ENCODE data around the gene FRG2C.
"Not testable (repeated sequence)": the region's sequence is repeated elsewhere in the genome, so short reads cannot be mapped to it uniquely, and the experiment has no call there.

FRG2C gene

GRCh38 chr3:75664028-75664427 lies at the start of gene FRG2C:
Gene FRG2C (plus strand): TSS chr3:75664328. CDS start chr3:75664380, 52 bp downstream.
- in situ Hi-C loops (cut with MboI; ENCODE audit: low sequenced_read_pairs): not testable (repeated sequence)

GRCh38 chr3:75618666-75619305 lies 45.3 kb upstream of the FRG2C start:
- in situ Hi-C loops (cut with MboI; ENCODE audit: low sequenced_read_pairs): not testable (repeated sequence)

DNA sequence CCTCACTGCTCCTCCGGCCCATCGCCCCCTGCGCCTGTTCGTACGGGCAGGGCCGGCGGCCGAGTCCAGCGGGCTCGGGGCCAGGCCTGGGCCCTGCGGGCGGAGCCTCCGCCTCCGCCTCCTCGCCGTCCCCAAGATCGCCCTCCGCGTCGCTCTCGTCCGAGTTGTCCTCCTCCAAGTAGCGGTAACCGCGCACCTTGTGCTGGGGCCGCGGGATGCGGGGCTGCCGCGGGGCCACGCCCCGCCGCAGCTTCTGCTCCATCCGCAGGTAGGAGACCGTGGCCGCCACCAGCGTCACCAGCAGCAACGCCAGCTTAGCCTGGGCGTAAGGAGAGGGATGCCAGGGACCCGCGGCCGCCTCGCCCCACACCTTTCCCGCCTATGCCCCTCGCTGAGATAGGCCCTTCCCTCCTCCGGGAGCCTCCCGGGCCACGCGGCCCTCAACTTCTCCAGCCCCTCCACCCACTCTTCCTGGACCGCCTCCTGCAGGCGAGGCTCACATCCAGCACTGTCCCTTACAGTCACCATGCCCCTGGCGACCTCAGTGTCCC lies 44.6 kb upstream of the FRG2C start:
- in situ Hi-C loops (cut with MboI; ENCODE audit: low sequenced_read_pairs): not testable (repeated sequence)

- in situ Hi-C loops (cut with MboI; ENCODE audit: low sequenced_read_pairs): not testable (repeated sequence)
Measured at GRCh38 chr3:75621772-75622171, 42.4 kb upstream of the FRG2C start.

GRCh38 chr3:75623656-75624055 lies 40.5 kb upstream of the FRG2C start:
- in situ Hi-C loops (cut with MboI; ENCODE audit: low sequenced_read_pairs): not testable (repeated sequence)

DNA sequence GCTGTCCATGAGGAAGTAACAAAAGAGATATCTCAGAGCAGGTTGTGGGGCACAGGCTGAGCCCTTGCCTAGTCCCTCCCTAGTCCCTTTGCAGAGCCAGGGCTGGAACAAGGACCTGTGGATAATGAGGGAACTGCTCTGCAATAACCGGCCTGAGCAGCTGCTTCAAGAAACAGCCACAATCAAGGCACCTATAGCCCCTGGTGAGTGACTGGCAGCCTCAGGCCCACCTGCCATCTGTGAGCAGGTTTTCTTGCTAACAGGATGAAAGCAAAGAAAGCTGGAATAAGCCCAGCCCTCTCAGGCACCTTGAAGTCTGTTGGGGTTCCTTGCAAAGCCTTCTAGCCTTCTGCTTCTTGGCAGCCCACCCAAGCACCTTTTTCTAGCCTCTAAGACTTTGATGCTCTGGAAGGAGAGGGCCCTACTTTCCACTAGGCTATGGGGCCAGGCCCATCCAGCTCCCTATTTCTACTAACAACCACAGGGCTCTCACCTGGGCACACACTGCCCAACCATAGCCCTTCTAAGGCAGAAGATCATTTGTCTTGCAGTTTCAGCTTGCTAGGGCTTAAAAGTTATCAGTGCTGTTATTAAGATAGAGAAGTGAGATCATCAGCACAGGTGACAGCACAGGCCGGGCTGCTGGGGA lies 33.1 kb upstream of the FRG2C start:
- in situ Hi-C loops (cut with MboI; ENCODE audit: low sequenced_read_pairs): not testable (repeated sequence)

DNA sequence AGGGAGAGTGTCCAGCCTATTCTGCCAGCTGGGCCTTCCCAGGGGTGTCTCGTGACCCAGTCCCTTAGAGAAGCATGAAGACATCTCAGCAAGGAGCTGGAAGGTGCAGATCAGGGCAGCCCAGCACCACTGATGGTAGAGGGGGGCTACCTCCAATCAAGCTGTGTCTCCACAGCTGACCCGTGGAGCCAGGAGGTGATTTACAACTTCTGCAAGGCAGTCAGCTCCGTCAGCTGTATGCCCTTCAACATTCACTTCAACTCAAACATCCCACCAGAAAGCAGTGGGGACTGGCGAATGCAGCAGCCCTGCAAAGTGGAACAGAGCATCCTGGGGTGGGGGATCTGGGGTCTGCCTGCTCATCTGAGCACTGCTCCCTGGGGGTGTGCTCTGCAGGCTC lies 32.6 kb upstream of the FRG2C start:
- in situ Hi-C loops (cut with MboI; ENCODE audit: low sequenced_read_pairs): no loop called here

DNA sequence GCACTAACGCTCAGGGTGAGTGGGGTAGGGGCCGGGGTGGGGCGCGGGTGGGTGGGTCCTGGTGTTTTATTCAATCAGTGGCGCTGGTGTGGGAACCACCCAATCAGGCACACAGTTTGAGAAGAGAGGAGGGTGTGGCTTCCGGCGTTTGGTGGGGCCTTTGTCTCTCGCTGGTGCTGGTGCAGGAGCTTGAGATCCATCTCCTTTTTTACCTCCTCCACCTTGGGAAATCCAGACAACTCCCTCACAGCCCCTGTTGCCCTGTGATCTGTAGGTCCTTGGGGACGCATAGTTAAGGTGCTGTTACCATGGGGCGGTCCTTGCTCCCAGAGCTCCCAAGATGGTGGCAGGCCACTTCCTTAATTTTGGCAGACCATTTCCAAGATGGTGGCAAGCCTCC lies 25.2 kb upstream of the FRG2C start:
- in situ Hi-C loops (cut with MboI; ENCODE audit: low sequenced_read_pairs): not testable (repeated sequence)

DNA sequence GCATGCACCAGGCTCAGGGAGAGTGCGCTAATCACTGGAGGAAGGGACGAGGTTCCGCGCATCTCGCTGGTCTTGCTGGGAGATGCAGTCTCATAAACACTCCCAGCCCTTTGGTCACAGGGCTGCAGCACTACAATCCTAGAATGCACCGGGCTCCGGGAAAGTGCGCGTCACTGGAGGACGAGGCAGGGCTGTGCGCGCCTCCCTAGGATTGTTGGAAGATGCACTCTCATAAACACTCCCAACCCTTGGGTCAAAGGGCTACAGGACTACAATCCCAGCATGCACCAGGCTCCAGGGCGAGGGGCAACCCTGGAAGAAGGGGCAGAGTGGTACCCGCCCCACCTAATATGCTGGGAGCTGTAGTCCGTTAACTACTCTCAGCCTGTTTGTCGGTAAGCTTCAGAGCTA lies 23.0 kb upstream of the FRG2C start:
- in situ Hi-C loops (cut with MboI; ENCODE audit: low sequenced_read_pairs): not testable (repeated sequence)

- in situ Hi-C loops (cut with MboI; ENCODE audit: low sequenced_read_pairs): not testable (repeated sequence)
Measured at GRCh38 chr3:75643031-75643800, 20.9 kb upstream of the FRG2C start.

GRCh38 chr3:75645548-75645947 lies 18.6 kb upstream of the FRG2C start:
- in situ Hi-C loops (cut with MboI; ENCODE audit: low sequenced_read_pairs): not testable (repeated sequence)

GRCh38 chr3:75650191-75650590 lies 13.9 kb upstream of the FRG2C start:
- in situ Hi-C loops (cut with MboI; ENCODE audit: low sequenced_read_pairs): no loop called here

GRCh38 chr3:75655101-75655904 lies 8.8 kb upstream of the FRG2C start:
- in situ Hi-C loops (cut with MboI; ENCODE audit: low sequenced_read_pairs): not testable (repeated sequence)

GRCh38 chr3:75655956-75656355 lies 8.2 kb upstream of the FRG2C start:
- in situ Hi-C loops (cut with MboI; ENCODE audit: low sequenced_read_pairs): not testable (repeated sequence)

- in situ Hi-C loops (cut with MboI; ENCODE audit: low sequenced_read_pairs): not testable (repeated sequence)
Measured at GRCh38 chr3:75658411-75659107, 5.6 kb upstream of the FRG2C start.

DNA sequence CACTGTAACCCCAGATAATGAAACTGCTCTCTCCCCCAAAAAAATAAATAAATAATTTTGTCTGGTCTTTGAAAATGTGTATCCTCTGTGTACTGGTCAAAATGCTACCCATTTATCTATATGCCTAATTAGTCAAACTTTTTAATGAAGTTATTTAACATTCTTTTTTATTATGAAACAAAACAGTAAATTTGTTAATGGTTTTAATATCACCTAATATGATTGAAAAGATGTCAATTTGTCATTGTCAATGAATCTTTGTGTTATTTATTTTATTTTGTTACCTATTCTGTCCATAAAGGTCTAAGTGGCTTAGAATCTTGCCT lies 5.1 kb upstream of the FRG2C start:
- in situ Hi-C loops (cut with MboI; ENCODE audit: low sequenced_read_pairs): not testable (repeated sequence)

DNA sequence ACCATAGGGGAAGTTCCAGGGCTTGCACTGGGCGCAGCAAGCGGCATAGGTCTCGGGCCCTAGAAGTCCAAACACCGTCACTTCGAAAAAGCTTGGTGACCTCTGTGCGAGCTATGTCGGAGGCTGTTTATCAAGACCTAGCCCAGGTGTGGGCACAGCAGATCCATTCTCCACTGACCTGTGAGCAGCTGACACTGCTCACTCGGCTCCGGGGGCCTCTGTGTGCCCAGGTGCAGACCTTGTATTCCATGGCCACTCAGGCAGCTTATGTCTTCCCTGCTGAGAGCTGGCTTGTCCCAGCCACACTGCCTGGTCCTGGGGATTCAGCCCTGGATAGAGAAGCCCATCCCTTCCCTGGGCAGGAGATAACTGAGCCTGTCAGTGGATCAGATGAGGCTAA lies 1.5 kb downstream of the FRG2C start:
- in situ Hi-C loops (cut with MboI; ENCODE audit: low sequenced_read_pairs): not testable (repeated sequence)

GRCh38 chr3:75667757-75668701 lies 3.9 kb downstream of the FRG2C start:
- in situ Hi-C loops (cut with MboI; ENCODE audit: low sequenced_read_pairs): not testable (repeated sequence)

DNA sequence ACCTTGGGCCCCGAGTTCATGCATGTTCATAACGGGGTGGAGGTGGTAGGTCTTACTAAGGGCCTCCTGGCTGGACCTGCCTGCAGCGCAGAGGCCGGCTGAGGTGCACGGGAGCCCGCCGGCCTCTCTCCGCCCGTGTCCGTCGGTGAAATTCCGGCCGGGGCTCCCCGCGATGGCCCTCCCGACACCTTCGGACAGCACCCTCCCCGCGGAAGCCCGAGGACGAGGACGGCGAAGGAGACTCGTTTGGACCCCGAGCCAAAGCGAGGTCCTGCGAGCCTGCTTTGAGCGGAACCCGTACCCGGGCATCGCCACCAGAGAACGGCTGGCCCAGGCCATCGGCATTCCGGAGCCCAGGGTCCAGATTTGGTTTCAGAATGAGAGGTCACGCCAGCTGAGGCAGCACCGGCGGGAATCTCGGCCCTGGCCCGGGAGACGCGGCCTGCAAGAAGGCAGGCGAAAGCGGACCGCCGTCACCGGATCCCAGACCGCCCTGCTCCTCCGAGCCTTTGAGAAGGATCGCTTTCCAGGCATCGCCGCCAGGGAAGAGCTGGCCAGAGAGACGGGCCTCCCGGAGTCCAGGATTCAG lies 4.7 kb downstream of the FRG2C start:
- in situ Hi-C loops (cut with MboI; ENCODE audit: low sequenced_read_pairs): not testable (repeated sequence)

All from hTERT RPE-1 (cell line).